K562 (cell line): ENCODE data around the gene DYNLT4. TPM values are rescaled to one million over a fixed set of nuclear protein-coding genes. Genes with fewer than 3 reads are reported as not detected.

Experiments used
- ATAC-seq: fragments of 200-7000 bp; cut with Tn5 transposase; 3 replicates; pipeline ENCODE4 v1.9.1; 2020; ENCODE audit warnings: moderate library complexity
- BruUV-seq: library from RNA; stranded (reverse); fragments of 400-500 nt; replicated peaks from 2 replicates; lab custom pipeline; 2021; lab: Mats Ljungman, UMichigan
- CTCF ChIA-PET: fragments of 300-600 bp; formaldehyde crosslinking; extraction: SDS; loops from one replicate; lab custom pipeline; 2021; ENCODE audit warnings: low intra/inter-chr PET ratio; lab: Yijun Ruan, JAX
- POLR2A ChIA-PET: fragments of 300-600, 350-650 bp; sonication (Branson Sonifier 250); formaldehyde crosslinking; extraction: SDS; loops from one replicate; lab custom pipeline; 2021; ENCODE audit warnings: antibody characterized with exemption, inconsistent platforms; lab: Yijun Ruan, JAX
- DNase-seq, 4 experiments: peaks; one replicate each; pipeline versions ENCODE4 v3.0.0 to v3.0.0-alpha.2; 2011 to 2018; ENCODE audit warnings: low spot score in 3 of 4, mixed read lengths in 3 of 4; ENCODE audit errors: extremely low read depth in 1 of 4
- FAIRE-seq: peaks from 2 replicates; lab custom pipeline; 2011; peaks lifted over from hg19 to GRCh38; lab: Jason Lieb, UNC
- H2AFZ ChIP-seq: 2 replicates; pipeline ENCODE4 v1.6.0; 2011; ENCODE audit warnings: low read depth, low read length, control low read depth, inconsistent platforms
- H3K27ac ChIP-seq: fragments of 200-600 bp; 3 replicates; pipeline ENCODE4 v1.8.0; 2011; ENCODE audit warnings: low read depth, mild to moderate bottlenecking, control low read depth, inconsistent platforms, low read length, moderate library complexity, mixed read lengths; ENCODE audit errors: extremely low read depth
- H3K27me3 ChIP-seq, 2 experiments: fragments of 300-600 bp in 1 of 2; 2 replicates in 1 of 2; 3 replicates in 1 of 2; pipeline versions ENCODE4 v1.6.0 to v1.8.0; 2011; ENCODE audit warnings: inconsistent platforms in 2 of 2, low read length in 2 of 2, mild to moderate bottlenecking in 1 of 2, mixed read lengths in 1 of 2, moderate library complexity in 1 of 2; ENCODE audit not compliant: control insufficient read depth in 2 of 2, insufficient read depth in 2 of 2
- H3K36me3 ChIP-seq: fragments of 300-600 bp; 3 replicates; pipeline ENCODE4 v1.8.0; 2011; ENCODE audit warnings: mild to moderate bottlenecking, low read length, inconsistent platforms; ENCODE audit not compliant: control insufficient read depth, insufficient read depth
- H3K4me1 ChIP-seq, 2 experiments: fragments of 200-600 bp in 1 of 2; replicated peaks in 1 of 2; 2 replicates in 1 of 2; 3 replicates in 1 of 2; pipeline versions ENCODE4 v1.5.1 to v1.8.0; 2011; ENCODE audit warnings: inconsistent platforms in 2 of 2, low read length in 2 of 2, mild to moderate bottlenecking in 1 of 2, mixed read lengths in 1 of 2, moderate library complexity in 1 of 2; ENCODE audit not compliant: control insufficient read depth in 2 of 2, insufficient read depth in 2 of 2
- H3K4me2 ChIP-seq: 2 replicates; pipeline ENCODE4 v1.6.1; 2011; ENCODE audit warnings: low read length, control low read depth, inconsistent platforms, mixed read lengths; ENCODE audit not compliant: insufficient read depth
- H3K4me3 ChIP-seq: fragments of 200-600 bp; sonication (generic), shearing (Covaris generic); 2 replicates; pipeline ENCODE4 v1.5.1; 2016; ENCODE audit warnings: control low read depth, inconsistent platforms
- H3K79me2 ChIP-seq: fragments of 200-600 bp; 3 replicates; pipeline ENCODE4 v1.8.0; 2011; ENCODE audit warnings: low read length, inconsistent platforms; ENCODE audit not compliant: control insufficient read depth, insufficient read depth
- H3K9ac ChIP-seq, 2 experiments: 2 replicates each; pipeline versions ENCODE4 v1.6.0 to v1.6.1; 2011; ENCODE audit warnings: low read depth in 2 of 2, low read length in 2 of 2, control low read depth in 1 of 2, inconsistent platforms in 1 of 2, mild to moderate bottlenecking in 1 of 2, mixed read lengths in 1 of 2; ENCODE audit not compliant: insufficient read depth in 1 of 2
- H3K9me1 ChIP-seq: one replicate; pipeline ENCODE4 v1.6.0; 2011; ENCODE audit warnings: inconsistent platforms, mild to moderate bottlenecking, low read length, moderate library complexity; ENCODE audit not compliant: control insufficient read depth, insufficient read depth
- H3K9me3 ChIP-seq: replicated peaks from 2 replicates; pipeline ENCODE4 v1.5.1; 2011; ENCODE audit warnings: low read depth, low read length, inconsistent platforms; ENCODE audit not compliant: control insufficient read depth, insufficient read depth
- H4K20me1 ChIP-seq: replicated peaks from 2 replicates; pipeline ENCODE4 v1.6.1; 2011; ENCODE audit warnings: low read length, inconsistent platforms, mixed read lengths; ENCODE audit not compliant: control insufficient read depth, insufficient read depth
- ARNT ChIP-seq, 2 experiments: fragments of 450-650 bp; IDR thresholded peaks; 2 replicates each; pipeline ENCODE4 v1.6.1; 2016; ENCODE audit warnings: mild to moderate bottlenecking in 1 of 2
- NR2C1 ChIP-seq, 2 experiments: fragments of 450-650 bp; IDR thresholded peaks; 2 replicates each; pipeline ENCODE4 v1.6.1; 2017; ENCODE audit warnings: mild to moderate bottlenecking in 2 of 2, antibody characterized with exemption in 1 of 2, inconsistent platforms in 1 of 2, missing compliant biosample characterization in 1 of 2, missing genetic modification characterization in 1 of 2
- NUFIP1 ChIP-seq: fragments of 450-650 bp; IDR thresholded peaks from 2 replicates; pipeline ENCODE4 v1.6.1; 2018; ENCODE audit not compliant: partially characterized antibody
- OTX1 ChIP-seq: fragments of 450-650 bp; formaldehyde crosslinking; IDR thresholded peaks from 2 replicates; pipeline ENCODE4 v1.4.0; 2022; ENCODE audit warnings: mild to moderate bottlenecking
- POLR2G ChIP-seq: fragments of 200-400 bp; formaldehyde crosslinking; IDR thresholded peaks from 2 replicates; pipeline ENCODE4 v1.6.1; 2017; ENCODE audit warnings: low read depth, mild to moderate bottlenecking, antibody characterized with exemption, low read length, moderate library complexity
- ZNF140 ChIP-seq: fragments of 250-450 bp; sonication (Bioruptor Pico); IDR thresholded peaks from 2 replicates; pipeline ENCODE4 v1.8.0; 2021; ENCODE audit warnings: moderate library complexity, mild to moderate bottlenecking, inconsistent platforms
- ZNF384 ChIP-seq: IDR thresholded peaks from 2 replicates; pipeline ENCODE4 v1.6.1; 2012; ENCODE audit warnings: low read depth, low read length, improper control_type of control experiment
- ZNF589 ChIP-seq: fragments of 200-800 bp; sonication (Bioruptor generic); IDR thresholded peaks from 2 replicates; pipeline ENCODE4 v1.6.1; 2016; ENCODE audit warnings: low read depth, missing genetic modification characterization, missing compliant biosample characterization
- ZNF695 ChIP-seq: fragments of 450-650 bp; formaldehyde crosslinking; IDR thresholded peaks from 2 replicates; pipeline ENCODE4 v1.4.0; 2020; ENCODE audit warnings: mild to moderate bottlenecking, moderate library complexity
- WGBS: fragments of 100-300 bp; shearing (Covaris generic); methylation state at CpG from one replicate; pipeline ENCODE4 v1.1.6; 2016; ENCODE audit warnings: low coverage, mixed read lengths; ENCODE audit not compliant: insufficient coverage; ENCODE audit errors: missing lambda C conversion rate; 5-methylcytosine and 5-hydroxymethylcytosine counted together
- in situ Hi-C: fragments of 300-500 bp; cut with MboI; formaldehyde crosslinking; loops from 4 replicates; pipeline ENCODE4 v1.15.0; 2018; ENCODE audit warnings: inconsistent platforms, mixed read lengths
- intact Hi-C: fragments of 100-400 bp; cut with micrococcal nuclease; formaldehyde crosslinking; loops from 2 replicates; pipeline ENCODE4 v1.14.2; 2022
- polyA plus RNA-seq, 8 experiments: library from polyadenylated mRNA; depleted of rRNA in 4 of 8; stranded (reverse) in 5 of 8; unstranded in 3 of 8; fragments of >200 nt; fragmentation: Nextera tagmentation in 2 of 8; fragmentation: Illumina TruSeq in 1 of 8; extraction: Ambion mirVana in 2 of 8; extraction: Trizol in 1 of 8; gene quantifications; 2 replicates each; pipeline versions ENCODE4 v1.2.1 to v1.2.3, GENCODE V29; 2011 to 2014; ENCODE audit warnings: inconsistent platforms in 1 of 8, missing spikeins in 1 of 8
- total RNA-seq, 7 experiments: library from RNA; depleted of rRNA in 6 of 7; stranded (reverse); fragments of >200 nt in 6 of 7; fragmentation: Illumina TruSeq in 2 of 7; extraction: Trizol in 2 of 7; gene quantifications; 2 replicates each; pipeline versions ENCODE4 v1.2.1 to v1.2.3, GENCODE V29; 2011 to 2021; ENCODE audit warnings: low replicate concordance in 1 of 7
- TF ChIP-seq, protein P1 (sequence below): fragments of 250-450 bp; sonication (Bioruptor Pico); IDR thresholded peaks from 2 replicates; pipeline ENCODE4 v1.8.0; 2022; ENCODE audit warnings: moderate library complexity, mild to moderate bottlenecking, inconsistent platforms
- TF ChIP-seq, protein P2 (sequence below): sonication (generic); formaldehyde crosslinking; IDR thresholded peaks from 2 replicates; pipeline ENCODE4 v1.9.0; 2022; ENCODE audit warnings: mild to moderate bottlenecking, missing genetic modification reagents
- TF ChIP-seq, protein P3 (sequence below): fragments of 450-650 bp; IDR thresholded peaks from 2 replicates; pipeline ENCODE4 v1.6.1; 2017; ENCODE audit warnings: antibody characterized with exemption, mild to moderate bottlenecking
- TF ChIP-seq, protein P4 (sequence below): sonication (generic); formaldehyde crosslinking; IDR thresholded peaks from 2 replicates; pipeline ENCODE4 v1.9.0; 2022; ENCODE audit warnings: mild to moderate bottlenecking, missing genetic modification reagents

The DYNLT4 gene
- total and polyA plus RNA-seq, 9 of the 15 experiments (the other 6 are each of a cell fraction or from before 2014, with no cell fraction given): 0.29 to 0.73 TPM; not detected in 7

DNA sequence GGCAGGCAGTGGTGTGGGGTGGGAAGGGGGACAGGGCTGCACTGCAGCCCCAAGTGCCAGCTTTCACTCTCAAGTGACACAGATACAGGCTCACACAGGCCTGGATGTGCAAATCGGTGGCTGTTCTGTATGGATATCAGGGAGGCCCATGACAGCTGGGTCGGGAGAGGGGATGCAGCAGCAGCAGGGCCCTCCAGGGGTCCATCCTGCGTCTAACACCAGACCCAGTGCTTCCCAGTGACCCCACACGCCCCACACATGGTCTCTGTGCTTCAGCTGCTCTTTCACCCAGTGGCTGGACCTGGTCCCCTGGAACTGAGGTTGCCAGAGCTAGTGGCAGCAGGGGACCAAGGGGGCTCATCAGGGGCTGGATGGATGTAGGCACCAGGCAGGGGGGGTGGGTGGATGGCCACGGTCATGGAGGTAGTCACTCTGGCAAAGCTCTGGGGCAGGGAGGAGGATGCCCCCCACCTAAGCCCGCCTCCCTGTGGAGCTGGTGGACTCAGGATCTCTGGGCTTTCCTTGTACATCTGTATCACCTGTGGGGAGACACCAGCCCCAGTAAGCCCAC is 15.1 kb upstream of the DYNLT4 start:
- intact Hi-C loops: no loop called here
- CTCF ChIA-PET: no interaction called here

More for the DNA sequence above, 15.1 kb upstream of the DYNLT4 start:
- H3K4me3 ChIP-seq: no peak overlapping the region
- H3K9ac ChIP-seq: peak overlapping the region in 1 of 2 experiments; percentile 69; a peak in 2 of 4 replicates
- no peaks in the 10 kb centered on the region for H3K9me3 ChIP-seq
- no TSS peak for BruUV-seq
- no peaks in the 10 kb centered on the region for H4K20me1 ChIP-seq
- no peak for ATAC-seq
- no peak overlapping the region for H3K4me2 ChIP-seq
- H3K4me1 ChIP-seq: peaks cover 13 to 41% of the 10 kb centered on the region in 2 experiments
- in situ Hi-C loops: loop anchor here (5.0 kb wide), 1 partner anchor 90 kb away; the partner anchor contains the start of gene RNU5D-1
- H3K36me3 ChIP-seq: no peaks in the 10 kb centered on the region
- no peaks in the 10 kb centered on the region for H3K27me3 ChIP-seq
- WGBS: 57% methylated on average over 6 of the region's 6 CpGs
- no peak overlapping the region for H2AFZ ChIP-seq
- POLR2A ChIA-PET: interaction anchor here (1.0 to 9.2 kb wide), 8 partner anchors 10 to 700 kb away, joined by 3 to 594 read pairs (median 94); partner anchors contain the start of genes BTBD19, DYNLT4, HECTD3 and MUTYH
- no peak for DNase-seq
- no peaks in the 10 kb centered on the region for H3K79me2 ChIP-seq
- TF ChIP-seq ARNT (IDR thresholded peaks at IDR 0.05): no peak
- no peak for TF ChIP-seq ZNF384
- TF ChIP-seq NR2C1 (IDR thresholded peaks at IDR 0.05): no peak
- TF ChIP-seq NR2C1 (tag; IDR thresholded peaks at IDR 0.05): no peak
- TF ChIP-seq, protein P1, sequence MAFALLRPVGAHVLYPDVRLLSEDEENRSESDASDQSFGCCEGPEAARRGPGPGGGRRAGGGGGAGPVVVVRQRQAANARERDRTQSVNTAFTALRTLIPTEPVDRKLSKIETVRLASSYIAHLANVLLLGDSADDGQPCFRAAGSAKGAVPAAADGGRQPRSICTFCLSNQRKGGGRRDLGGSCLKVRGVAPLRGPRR (CRISPR knock-in tag): no peak
- TF ChIP-seq, protein P2, sequence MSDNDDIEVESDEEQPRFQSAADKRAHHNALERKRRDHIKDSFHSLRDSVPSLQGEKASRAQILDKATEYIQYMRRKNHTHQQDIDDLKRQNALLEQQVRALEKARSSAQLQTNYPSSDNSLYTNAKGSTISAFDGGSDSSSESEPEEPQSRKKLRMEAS: 0 out of 2 replicates have a peak, but pooled peaks have one; percentile 15
- no peak for TF ChIP-seq OTX1
- TF ChIP-seq POLR2G: 0 out of 2 replicates have a peak, but pooled peaks have one; percentile 4
- TF ChIP-seq, protein P3, sequence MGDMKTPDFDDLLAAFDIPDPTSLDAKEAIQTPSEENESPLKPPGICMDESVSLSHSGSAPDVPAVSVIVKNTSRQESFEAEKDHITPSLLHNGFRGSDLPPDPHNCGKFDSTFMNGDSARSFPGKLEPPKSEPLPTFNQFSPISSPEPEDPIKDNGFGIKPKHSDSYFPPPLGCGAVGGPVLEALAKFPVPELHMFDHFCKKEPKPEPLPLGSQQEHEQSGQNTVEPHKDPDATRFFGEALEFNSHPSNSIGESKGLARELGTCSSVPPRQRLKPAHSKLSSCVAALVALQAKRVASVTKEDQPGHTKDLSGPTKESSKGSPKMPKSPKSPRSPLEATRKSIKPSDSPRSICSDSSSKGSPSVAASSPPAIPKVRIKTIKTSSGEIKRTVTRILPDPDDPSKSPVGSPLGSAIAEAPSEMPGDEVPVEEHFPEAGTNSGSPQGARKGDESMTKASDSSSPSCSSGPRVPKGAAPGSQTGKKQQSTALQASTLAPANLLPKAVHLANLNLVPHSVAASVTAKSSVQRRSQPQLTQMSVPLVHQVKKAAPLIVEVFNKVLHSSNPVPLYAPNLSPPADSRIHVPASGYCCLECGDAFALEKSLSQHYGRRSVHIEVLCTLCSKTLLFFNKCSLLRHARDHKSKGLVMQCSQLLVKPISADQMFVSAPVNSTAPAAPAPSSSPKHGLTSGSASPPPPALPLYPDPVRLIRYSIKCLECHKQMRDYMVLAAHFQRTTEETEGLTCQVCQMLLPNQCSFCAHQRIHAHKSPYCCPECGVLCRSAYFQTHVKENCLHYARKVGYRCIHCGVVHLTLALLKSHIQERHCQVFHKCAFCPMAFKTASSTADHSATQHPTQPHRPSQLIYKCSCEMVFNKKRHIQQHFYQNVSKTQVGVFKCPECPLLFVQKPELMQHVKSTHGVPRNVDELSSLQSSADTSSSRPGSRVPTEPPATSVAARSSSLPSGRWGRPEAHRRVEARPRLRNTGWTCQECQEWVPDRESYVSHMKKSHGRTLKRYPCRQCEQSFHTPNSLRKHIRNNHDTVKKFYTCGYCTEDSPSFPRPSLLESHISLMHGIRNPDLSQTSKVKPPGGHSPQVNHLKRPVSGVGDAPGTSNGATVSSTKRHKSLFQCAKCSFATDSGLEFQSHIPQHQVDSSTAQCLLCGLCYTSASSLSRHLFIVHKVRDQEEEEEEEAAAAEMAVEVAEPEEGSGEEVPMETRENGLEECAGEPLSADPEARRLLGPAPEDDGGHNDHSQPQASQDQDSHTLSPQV: no peak
- no peak for TF ChIP-seq ZNF589 (CRISPR knock-in tag)
- TF ChIP-seq, protein P4, sequence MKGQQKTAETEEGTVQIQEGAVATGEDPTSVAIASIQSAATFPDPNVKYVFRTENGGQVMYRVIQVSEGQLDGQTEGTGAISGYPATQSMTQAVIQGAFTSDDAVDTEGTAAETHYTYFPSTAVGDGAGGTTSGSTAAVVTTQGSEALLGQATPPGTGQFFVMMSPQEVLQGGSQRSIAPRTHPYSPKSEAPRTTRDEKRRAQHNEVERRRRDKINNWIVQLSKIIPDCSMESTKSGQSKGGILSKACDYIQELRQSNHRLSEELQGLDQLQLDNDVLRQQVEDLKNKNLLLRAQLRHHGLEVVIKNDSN (CRISPR knock-in tag): no peak
- no peak for TF ChIP-seq ZNF140 (CRISPR knock-in tag)
- TF ChIP-seq NUFIP1: no peak
- TF ChIP-seq ZNF695 (CRISPR knock-in tag): no peak
- no peak overlapping the region for H3K27ac ChIP-seq
- FAIRE-seq: no peak
- no peaks in the 10 kb centered on the region for H3K9me1 ChIP-seq
